ENCODE measurements around the gene TMCO6. TPM values are rescaled to one million over a fixed set of nuclear protein-coding genes. Genes with fewer than 3 reads are reported as not detected.

The TMCO6 gene
- total and polyA plus RNA-seq, 9 of the 15 experiments (the other 6 are each of a cell fraction or from before 2014, with no cell fraction given), result 3.4 to 46.4 (median 16.7) TPM

DNA sequence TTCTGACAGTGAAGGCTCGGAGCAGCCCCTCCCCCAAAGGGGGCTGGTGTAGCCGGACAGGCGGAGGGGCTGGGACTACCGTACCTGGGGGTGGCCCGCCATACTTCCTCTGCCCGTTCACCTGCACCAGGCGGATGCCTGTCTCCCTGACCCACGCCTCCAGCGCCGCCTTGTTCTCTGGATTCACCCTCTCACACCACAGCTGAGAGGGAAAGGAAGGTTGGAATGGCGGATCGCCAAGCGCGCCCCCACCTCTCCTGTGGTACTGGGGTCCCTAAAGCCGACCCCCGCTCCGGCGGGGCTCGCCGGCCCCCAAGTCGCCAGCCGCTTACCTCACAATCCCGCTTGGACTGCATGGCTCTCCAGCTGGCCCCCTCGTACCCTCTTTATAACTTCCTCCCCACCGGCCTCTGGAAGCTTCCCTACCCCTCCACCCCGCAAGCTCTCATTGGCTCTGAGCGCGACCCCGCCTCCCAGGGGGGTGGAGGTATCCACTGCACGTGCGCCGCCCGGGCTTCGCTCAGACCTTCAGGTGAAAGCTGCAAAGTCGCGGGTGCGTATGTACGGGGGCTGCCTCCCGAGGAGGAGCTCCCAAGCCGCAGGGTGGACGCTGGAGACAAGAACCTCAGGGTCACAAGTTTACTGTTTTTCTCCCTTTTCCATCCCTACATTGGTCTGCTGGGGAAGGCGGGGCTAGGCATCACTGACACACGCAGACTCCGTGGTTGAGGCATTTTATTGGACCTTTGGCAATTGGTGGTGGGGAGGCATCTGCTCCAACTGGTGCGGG is 34.1 kb downstream of the TMCO6 start, which contains the start of gene DND1 (continued):
- TF ChIP-seq MTF1 (CRISPR knock-in tag; IDR thresholded peaks at IDR 0.05; ENCODE audit: borderline replicate concordance) (no peak), EP300 (IDR thresholded peaks at IDR 0.05; ENCODE audit: low read length) (no peak)

DNA sequence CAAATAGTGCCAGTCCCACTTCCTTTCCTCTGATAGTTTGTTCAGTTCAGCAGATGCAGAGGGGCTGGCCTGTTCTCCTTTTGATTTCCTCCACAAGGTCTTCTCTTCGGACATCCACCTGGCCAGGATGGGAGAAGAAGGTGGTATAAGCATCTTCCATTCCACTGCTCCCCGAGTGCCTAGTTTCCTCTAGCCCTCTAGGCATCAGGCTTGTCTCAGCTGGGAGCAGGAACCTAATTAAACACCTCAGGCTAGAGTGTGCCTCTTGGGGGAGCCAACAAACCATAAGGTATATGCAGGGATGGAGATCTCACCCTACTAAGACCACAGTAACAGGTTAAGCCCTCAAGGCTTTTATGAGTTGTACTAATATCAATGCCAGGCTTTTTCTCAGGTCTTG is 35.0 kb downstream of the TMCO6 start:
- peaks cover 85% of the 10 kb centered on the region for H3K36me3 ChIP-seq (ENCODE audit: control insufficient read depth, insufficient read depth, low read length)
- no peak for DNase-seq (ENCODE audit: extremely low read depth in 1 of 4, low spot score in 3 of 4)
- no peak overlapping the region for H3K4me3 ChIP-seq
- ChIA-PET POLR2A (interaction anchor here (0.8 to 3.6 kb wide), 5 partner anchors 9 to 37 kb away, joined by 3 to 12 read pairs (median 4); partner anchors contain the start of genes HARS1, HARS2, IK and NDUFA2), CTCF (ENCODE audit: low intra/inter-chr PET ratio) (no interaction called here)
- WGBS (ENCODE audit: insufficient coverage, low coverage, missing lambda C conversion rate), result 85% methylated on average over 2 of the region's 2 CpGs
- H2AFZ ChIP-seq (ENCODE audit: low read depth, low read length), result no peak overlapping the region
- no peaks in the 10 kb centered on the region for H3K9me3 ChIP-seq (replicated peaks; ENCODE audit: control insufficient read depth, insufficient read depth, low read depth, low read length)
- no peaks in the 10 kb centered on the region for H4K20me1 ChIP-seq (replicated peaks; ENCODE audit: control insufficient read depth, insufficient read depth, low read length)
- H3K27ac ChIP-seq (ENCODE audit: extremely low read depth, low read depth, low read length), result no peak overlapping the region
- H3K27me3 ChIP-seq (ENCODE audit: control insufficient read depth in 2 of 2, insufficient read depth in 2 of 2, low read length in 2 of 2), result no peaks in the 10 kb centered on the region
- no peak overlapping the region for H3K4me2 ChIP-seq (ENCODE audit: insufficient read depth, low read length)
- TF ChIP-seq, protein P1, sequence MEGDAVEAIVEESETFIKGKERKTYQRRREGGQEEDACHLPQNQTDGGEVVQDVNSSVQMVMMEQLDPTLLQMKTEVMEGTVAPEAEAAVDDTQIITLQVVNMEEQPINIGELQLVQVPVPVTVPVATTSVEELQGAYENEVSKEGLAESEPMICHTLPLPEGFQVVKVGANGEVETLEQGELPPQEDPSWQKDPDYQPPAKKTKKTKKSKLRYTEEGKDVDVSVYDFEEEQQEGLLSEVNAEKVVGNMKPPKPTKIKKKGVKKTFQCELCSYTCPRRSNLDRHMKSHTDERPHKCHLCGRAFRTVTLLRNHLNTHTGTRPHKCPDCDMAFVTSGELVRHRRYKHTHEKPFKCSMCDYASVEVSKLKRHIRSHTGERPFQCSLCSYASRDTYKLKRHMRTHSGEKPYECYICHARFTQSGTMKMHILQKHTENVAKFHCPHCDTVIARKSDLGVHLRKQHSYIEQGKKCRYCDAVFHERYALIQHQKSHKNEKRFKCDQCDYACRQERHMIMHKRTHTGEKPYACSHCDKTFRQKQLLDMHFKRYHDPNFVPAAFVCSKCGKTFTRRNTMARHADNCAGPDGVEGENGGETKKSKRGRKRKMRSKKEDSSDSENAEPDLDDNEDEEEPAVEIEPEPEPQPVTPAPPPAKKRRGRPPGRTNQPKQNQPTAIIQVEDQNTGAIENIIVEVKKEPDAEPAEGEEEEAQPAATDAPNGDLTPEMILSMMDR (IDR thresholded peaks at IDR 0.05 in 2 of 3, conservative IDR thresholded peaks at IDR 0.05 in 1 of 3; ENCODE audit: insufficient read depth in 2 of 3, low read depth in 1 of 3, low read length in 3 of 3), result peak in 1 of 3 experiments; percentile 16; a peak in 2 of 6 replicates
- TF ChIP-seq CHD2 (IDR thresholded peaks at IDR 0.05; ENCODE audit: low read depth, low read length) (no peak), RAD21 (CRISPR knock-in tag; conservative IDR thresholded peaks at IDR 0.05 in 1 of 2, IDR thresholded peaks at IDR 0.05 in 1 of 2) (peak in 1 of 2 experiments; percentile 16; a peak in 1 of 4 replicates), TCF7L2 (IDR thresholded peaks at IDR 0.05; ENCODE audit: low read depth, low read length) (no peak), SIN3B (IDR thresholded peaks at IDR 0.05; ENCODE audit: low read depth) (no peak), ZNF778 (CRISPR knock-in tag; IDR thresholded peaks at IDR 0.05) (no peak), POLR2AphosphoS2 (IDR thresholded peaks at IDR 0.05; ENCODE audit: low read length) (peak; percentile 24; the same call in 1 of the 2 replicates), NFRKB (IDR thresholded peaks at IDR 0.05; ENCODE audit: low read depth) (no peak)
- no peaks in the 10 kb centered on the region; the same call in 2 of the 3 replicates for H3K79me2 ChIP-seq (ENCODE audit: control insufficient read depth, insufficient read depth, low read length)
- in situ Hi-C loops (cut with MboI) (no loop called here), intact Hi-C loops (cut with micrococcal nuclease) (no loop called here)
- H3K9me1 ChIP-seq (ENCODE audit: control insufficient read depth, insufficient read depth, low read length), result no peaks in the 10 kb centered on the region
- peaks cover 6 to 17% of the 10 kb centered on the region in 2 experiments; a peak in 4 of 5 replicates for H3K4me1 ChIP-seq (replicated peaks in 1 of 2; ENCODE audit: control insufficient read depth in 2 of 2, insufficient read depth in 2 of 2, low read length in 2 of 2)
- ATAC-seq, result peak; percentile 14; the same call in 1 of the 3 replicates
- TSS peak; percentile 68 for BruUV-seq (replicated peaks)
- no peak for FAIRE-seq
- H3K9ac ChIP-seq (ENCODE audit: insufficient read depth in 1 of 2, low read depth in 2 of 2, low read length in 2 of 2), result no peak overlapping the region

Data from K562 (cell line).